ENCODE results near the gene KCTD1.

DNA sequence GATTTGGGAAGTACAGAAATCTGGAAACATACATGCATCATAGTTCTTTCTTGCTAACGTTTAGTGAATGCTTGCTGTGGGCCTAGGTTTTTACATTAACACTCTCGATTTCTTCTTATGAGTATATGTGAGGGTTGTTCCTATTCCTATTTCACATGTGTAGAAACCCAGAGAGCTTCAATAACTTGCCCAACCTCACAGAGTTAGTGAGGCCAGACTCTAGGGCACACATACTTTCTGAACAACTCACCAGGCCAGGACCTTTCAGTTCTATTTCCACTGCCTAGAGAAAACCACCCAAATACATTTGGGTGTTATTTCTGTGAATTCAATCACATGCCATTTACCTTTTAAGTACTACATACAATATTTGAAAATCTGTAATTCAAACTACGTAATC is 8.2 kb upstream of the KCTD1 start:
- TF ChIP-seq POLR2A (IDR thresholded peaks at IDR 0.05): no peak
- TF ChIP-seq, protein P1, sequence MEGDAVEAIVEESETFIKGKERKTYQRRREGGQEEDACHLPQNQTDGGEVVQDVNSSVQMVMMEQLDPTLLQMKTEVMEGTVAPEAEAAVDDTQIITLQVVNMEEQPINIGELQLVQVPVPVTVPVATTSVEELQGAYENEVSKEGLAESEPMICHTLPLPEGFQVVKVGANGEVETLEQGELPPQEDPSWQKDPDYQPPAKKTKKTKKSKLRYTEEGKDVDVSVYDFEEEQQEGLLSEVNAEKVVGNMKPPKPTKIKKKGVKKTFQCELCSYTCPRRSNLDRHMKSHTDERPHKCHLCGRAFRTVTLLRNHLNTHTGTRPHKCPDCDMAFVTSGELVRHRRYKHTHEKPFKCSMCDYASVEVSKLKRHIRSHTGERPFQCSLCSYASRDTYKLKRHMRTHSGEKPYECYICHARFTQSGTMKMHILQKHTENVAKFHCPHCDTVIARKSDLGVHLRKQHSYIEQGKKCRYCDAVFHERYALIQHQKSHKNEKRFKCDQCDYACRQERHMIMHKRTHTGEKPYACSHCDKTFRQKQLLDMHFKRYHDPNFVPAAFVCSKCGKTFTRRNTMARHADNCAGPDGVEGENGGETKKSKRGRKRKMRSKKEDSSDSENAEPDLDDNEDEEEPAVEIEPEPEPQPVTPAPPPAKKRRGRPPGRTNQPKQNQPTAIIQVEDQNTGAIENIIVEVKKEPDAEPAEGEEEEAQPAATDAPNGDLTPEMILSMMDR (IDR thresholded peaks at IDR 0.05): no peak
